HepG2 (cell line): ENCODE data around the gene DNAJC12. TPM values are rescaled to one million over a fixed set of nuclear protein-coding genes. Genes with fewer than 3 reads are reported as not detected.

Experiments used
- ARHGAP35 ChIP-seq: sonication (generic); formaldehyde crosslinking; IDR thresholded peaks from 2 replicates; pipeline ENCODE4 v1.9.0; 2022; ENCODE audit warnings: mild to moderate bottlenecking, inconsistent platforms, moderate library complexity, missing genetic modification reagents, borderline replicate concordance
- CENPT ChIP-seq: sonication (generic); formaldehyde crosslinking; IDR thresholded peaks from 2 replicates; pipeline ENCODE4 v1.8.0; 2022; ENCODE audit warnings: low read depth, mild to moderate bottlenecking, moderate library complexity, missing genetic modification reagents
- KMT2B ChIP-seq: IDR thresholded peaks from 2 replicates; pipeline ENCODE4 v1.6.1; 2016; ENCODE audit warnings: missing genetic modification reagents, missing compliant biosample characterization
- MIXL1 ChIP-seq: IDR thresholded peaks from 2 replicates; pipeline ENCODE4 v1.6.1; 2016
- MTA3 ChIP-seq: sonication (generic); formaldehyde crosslinking; IDR thresholded peaks from 2 replicates; pipeline ENCODE4 v1.4.0; 2020; ENCODE audit warnings: missing genetic modification reagents
- NAIF1 ChIP-seq: sonication (generic); formaldehyde crosslinking; IDR thresholded peaks from 2 replicates; pipeline ENCODE4 v1.5.0; 2020; ENCODE audit warnings: mild to moderate bottlenecking, missing genetic modification reagents, borderline replicate concordance
- NFATC3 ChIP-seq: sonication (generic); formaldehyde crosslinking; IDR thresholded peaks from 2 replicates; pipeline ENCODE4 v1.5.1; 2020; ENCODE audit warnings: mild to moderate bottlenecking, missing genetic modification reagents
- NPAS2 ChIP-seq: sonication (generic); formaldehyde crosslinking; IDR thresholded peaks from 2 replicates; pipeline ENCODE4 v1.8.0; 2022; ENCODE audit warnings: mild to moderate bottlenecking, missing genetic modification reagents, borderline replicate concordance
- PHF8 ChIP-seq: sonication (generic); formaldehyde crosslinking; IDR thresholded peaks from 2 replicates; pipeline ENCODE4 v1.5.0; 2020; ENCODE audit warnings: missing genetic modification reagents
- POLR2A ChIP-seq, 2 experiments: IDR thresholded peaks; 2 replicates each; pipeline ENCODE4 v1.6.1; 2011; ENCODE audit warnings: low read depth in 2 of 2, low read length in 2 of 2, mild to moderate bottlenecking in 1 of 2, moderate library complexity in 1 of 2; ENCODE audit not compliant: insufficient read depth in 1 of 2
- SCMH1 ChIP-seq: sonication (generic); formaldehyde crosslinking; IDR thresholded peaks from 2 replicates; pipeline ENCODE4 v1.9.0; 2021; ENCODE audit warnings: missing genetic modification reagents, mild to moderate bottlenecking, borderline replicate concordance
- SOX13 ChIP-seq, 3 experiments: fragments of 450-650 bp in 1 of 3; sonication (generic) in 1 of 3; formaldehyde crosslinking in 1 of 3; IDR thresholded peaks in 2 of 3; conservative IDR thresholded peaks in 1 of 3; 2 replicates each; pipeline versions ENCODE4 v1.5.0 to v1.6.1; 2016 to 2020; ENCODE audit warnings: antibody characterized with exemption in 1 of 3, mild to moderate bottlenecking in 1 of 3, missing compliant biosample characterization in 1 of 3, missing genetic modification reagents in 1 of 3, moderate library complexity in 1 of 3
- TCF7 ChIP-seq: sonication (generic); IDR thresholded peaks from 2 replicates; pipeline ENCODE4 v1.6.1; 2016; ENCODE audit warnings: antibody characterized with exemption, low read depth
- ZBTB1 ChIP-seq: sonication (generic); formaldehyde crosslinking; IDR thresholded peaks from 2 replicates; pipeline ENCODE4 v1.4.0; 2020; ENCODE audit warnings: missing genetic modification reagents, borderline replicate concordance
- ZFP36L1 ChIP-seq: sonication (generic); formaldehyde crosslinking; IDR thresholded peaks from 2 replicates; pipeline ENCODE4 v1.8.0; 2022; ENCODE audit warnings: mild to moderate bottlenecking, missing genetic modification reagents, moderate library complexity
- ZNF18 ChIP-seq: sonication (generic); formaldehyde crosslinking; IDR thresholded peaks from 2 replicates; pipeline ENCODE4 v1.8.0; 2022; ENCODE audit warnings: mild to moderate bottlenecking, missing genetic modification reagents; ENCODE audit not compliant: insufficient replicate concordance
- ZNF546 ChIP-seq: sonication (generic); formaldehyde crosslinking; conservative IDR thresholded peaks from 2 replicates; pipeline ENCODE4 v1.8.1; 2023; ENCODE audit warnings: mild to moderate bottlenecking, missing genetic modification reagents
- ZNF567 ChIP-seq: sonication (generic); formaldehyde crosslinking; IDR thresholded peaks from 2 replicates; pipeline ENCODE4 v1.8.1; 2023; ENCODE audit warnings: mild to moderate bottlenecking, missing genetic modification reagents, borderline replicate concordance
- ZNF788 ChIP-seq: sonication (generic); formaldehyde crosslinking; IDR thresholded peaks from 2 replicates; pipeline ENCODE4 v1.5.0; 2020; ENCODE audit warnings: mild to moderate bottlenecking, missing genetic modification reagents, borderline replicate concordance
- polyA plus RNA-seq, 8 experiments: library from polyadenylated mRNA; depleted of rRNA in 3 of 8; stranded (reverse) in 7 of 8; unstranded in 1 of 8; fragments of >200 nt; fragmentation: Illumina TruSeq in 4 of 8; extraction: Trizol in 4 of 8; gene quantifications; 2 replicates each; pipeline versions ENCODE4 v1.2.1 to v1.2.3, GENCODE V29; 2011 to 2016; ENCODE audit warnings: low read depth in 4 of 8, missing spikeins in 1 of 8, mixed read lengths in 1 of 8; ENCODE audit not compliant: insufficient read depth in 1 of 8
- total RNA-seq, 5 experiments: library from RNA; depleted of rRNA; stranded (reverse); fragments of >200 nt; fragmentation: Illumina TruSeq; extraction: Trizol; gene quantifications; 2 replicates each; pipeline ENCODE4 v1.2.3, GENCODE V29; 2016; ENCODE audit warnings: low read depth in 1 of 5
- TF ChIP-seq, protein P1 (sequence below): sonication (generic); formaldehyde crosslinking; IDR thresholded peaks from 2 replicates; pipeline ENCODE4 v1.5.1; 2020; ENCODE audit warnings: mild to moderate bottlenecking, missing genetic modification reagents, borderline replicate concordance
- TF ChIP-seq, protein P2 (sequence below): IDR thresholded peaks from 2 replicates; pipeline ENCODE4 v1.6.1; 2016; ENCODE audit warnings: missing biosample characterization, missing genetic modification reagents, low read depth

The DNAJC12 gene
- total and polyA plus RNA-seq, 2 of the 13 experiments (the other 11 are each of a cell fraction or from before 2014, with no cell fraction given), result 11.6 to 43.9 TPM

DNA sequence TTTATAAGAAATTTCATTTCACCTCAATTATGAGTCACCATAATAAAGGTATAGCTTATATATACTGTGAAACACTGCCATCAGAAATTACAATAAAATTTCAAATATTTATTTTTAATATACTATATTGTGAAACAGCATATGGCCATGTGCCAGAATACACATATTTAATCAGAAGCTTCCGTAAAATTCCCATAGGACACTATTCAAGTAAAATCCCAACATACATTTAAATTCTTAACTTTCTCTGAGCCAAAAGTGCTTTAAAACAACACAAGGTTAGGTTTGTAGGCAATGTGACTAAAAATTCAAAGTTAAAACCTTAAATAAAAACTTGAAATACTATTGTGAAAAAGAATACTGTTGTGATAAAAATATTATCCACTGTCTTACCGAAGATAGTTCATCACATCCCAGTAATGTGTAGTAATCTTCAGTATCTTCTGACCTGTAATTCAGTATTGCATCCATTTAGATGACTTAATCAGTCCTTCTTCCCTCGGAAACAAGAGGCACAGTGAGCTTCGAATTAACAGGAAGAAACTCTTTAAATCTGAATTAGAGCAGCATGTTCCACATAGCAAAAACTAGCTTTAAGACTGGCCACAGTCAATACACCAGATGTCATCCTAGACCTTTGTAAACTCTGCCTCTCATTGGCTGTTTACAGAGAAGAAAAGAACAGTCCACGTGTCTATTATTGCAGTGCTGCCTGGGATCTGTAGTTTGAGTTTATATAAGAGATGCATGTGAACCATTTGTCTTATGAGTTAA, at the start of gene DNAJC12 (continued):
- no peak for TF ChIP-seq SCMH1 (CRISPR knock-in tag)
- TF ChIP-seq NPAS2 (CRISPR knock-in tag), result no peak
- TF ChIP-seq ZBTB1 (CRISPR knock-in tag), result no peak
- no peak for TF ChIP-seq SOX13 (IDR thresholded peaks at IDR 0.05)
- TF ChIP-seq SOX13 (CRISPR knock-in tag; conservative IDR thresholded peaks at IDR 0.05 in 1 of 2, IDR thresholded peaks at IDR 0.05 in 1 of 2), result peak in 1 of 2 experiments; percentile 48; a peak in 1 of 4 replicates
- peak; percentile 29; the same call in 1 of the 2 replicates for TF ChIP-seq KMT2B (CRISPR knock-in tag)
- TF ChIP-seq ZNF567 (CRISPR knock-in tag), result no peak
- TF ChIP-seq NAIF1 (CRISPR knock-in tag), result no peak
- TF ChIP-seq POLR2A (IDR thresholded peaks at IDR 0.05; ENCODE audit: insufficient read depth in 1 of 2, low read depth in 2 of 2, low read length in 2 of 2), result peak in 1 of 2 experiments; percentile 66; a peak in 2 of 4 replicates
- TF ChIP-seq ZNF18 (CRISPR knock-in tag), result no peak
- TF ChIP-seq, protein P1, sequence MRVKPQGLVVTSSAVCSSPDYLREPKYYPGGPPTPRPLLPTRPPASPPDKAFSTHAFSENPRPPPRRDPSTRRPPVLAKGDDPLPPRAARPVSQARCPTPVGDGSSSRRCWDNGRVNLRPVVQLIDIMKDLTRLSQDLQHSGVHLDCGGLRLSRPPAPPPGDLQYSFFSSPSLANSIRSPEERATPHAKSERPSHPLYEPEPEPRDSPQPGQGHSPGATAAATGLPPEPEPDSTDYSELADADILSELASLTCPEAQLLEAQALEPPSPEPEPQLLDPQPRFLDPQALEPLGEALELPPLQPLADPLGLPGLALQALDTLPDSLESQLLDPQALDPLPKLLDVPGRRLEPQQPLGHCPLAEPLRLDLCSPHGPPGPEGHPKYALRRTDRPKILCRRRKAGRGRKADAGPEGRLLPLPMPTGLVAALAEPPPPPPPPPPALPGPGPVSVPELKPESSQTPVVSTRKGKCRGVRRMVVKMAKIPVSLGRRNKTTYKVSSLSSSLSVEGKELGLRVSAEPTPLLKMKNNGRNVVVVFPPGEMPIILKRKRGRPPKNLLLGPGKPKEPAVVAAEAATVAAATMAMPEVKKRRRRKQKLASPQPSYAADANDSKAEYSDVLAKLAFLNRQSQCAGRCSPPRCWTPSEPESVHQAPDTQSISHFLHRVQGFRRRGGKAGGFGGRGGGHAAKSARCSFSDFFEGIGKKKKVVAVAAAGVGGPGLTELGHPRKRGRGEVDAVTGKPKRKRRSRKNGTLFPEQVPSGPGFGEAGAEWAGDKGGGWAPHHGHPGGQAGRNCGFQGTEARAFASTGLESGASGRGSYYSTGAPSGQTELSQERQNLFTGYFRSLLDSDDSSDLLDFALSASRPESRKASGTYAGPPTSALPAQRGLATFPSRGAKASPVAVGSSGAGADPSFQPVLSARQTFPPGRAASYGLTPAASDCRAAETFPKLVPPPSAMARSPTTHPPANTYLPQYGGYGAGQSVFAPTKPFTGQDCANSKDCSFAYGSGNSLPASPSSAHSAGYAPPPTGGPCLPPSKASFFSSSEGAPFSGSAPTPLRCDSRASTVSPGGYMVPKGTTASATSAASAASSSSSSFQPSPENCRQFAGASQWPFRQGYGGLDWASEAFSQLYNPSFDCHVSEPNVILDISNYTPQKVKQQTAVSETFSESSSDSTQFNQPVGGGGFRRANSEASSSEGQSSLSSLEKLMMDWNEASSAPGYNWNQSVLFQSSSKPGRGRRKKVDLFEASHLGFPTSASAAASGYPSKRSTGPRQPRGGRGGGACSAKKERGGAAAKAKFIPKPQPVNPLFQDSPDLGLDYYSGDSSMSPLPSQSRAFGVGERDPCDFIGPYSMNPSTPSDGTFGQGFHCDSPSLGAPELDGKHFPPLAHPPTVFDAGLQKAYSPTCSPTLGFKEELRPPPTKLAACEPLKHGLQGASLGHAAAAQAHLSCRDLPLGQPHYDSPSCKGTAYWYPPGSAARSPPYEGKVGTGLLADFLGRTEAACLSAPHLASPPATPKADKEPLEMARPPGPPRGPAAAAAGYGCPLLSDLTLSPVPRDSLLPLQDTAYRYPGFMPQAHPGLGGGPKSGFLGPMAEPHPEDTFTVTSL (CRISPR knock-in tag), result no peak
- TF ChIP-seq PHF8, result no peak
- peak; percentile 72; the same call in 1 of the 2 replicates for TF ChIP-seq MIXL1 (CRISPR knock-in tag)
- no peak for TF ChIP-seq MTA3 (CRISPR knock-in tag)
- no peak for TF ChIP-seq ZNF788 (CRISPR knock-in tag)
- TF ChIP-seq NFATC3 (CRISPR knock-in tag), result no peak
- TF ChIP-seq ZNF546, result no peak
- no peak for TF ChIP-seq ARHGAP35 (CRISPR knock-in tag)
- no peak for TF ChIP-seq CENPT (CRISPR knock-in tag)
- TF ChIP-seq TCF7, result no peak
- no peak for TF ChIP-seq ZFP36L1 (CRISPR knock-in tag)
- TF ChIP-seq, protein P2, sequence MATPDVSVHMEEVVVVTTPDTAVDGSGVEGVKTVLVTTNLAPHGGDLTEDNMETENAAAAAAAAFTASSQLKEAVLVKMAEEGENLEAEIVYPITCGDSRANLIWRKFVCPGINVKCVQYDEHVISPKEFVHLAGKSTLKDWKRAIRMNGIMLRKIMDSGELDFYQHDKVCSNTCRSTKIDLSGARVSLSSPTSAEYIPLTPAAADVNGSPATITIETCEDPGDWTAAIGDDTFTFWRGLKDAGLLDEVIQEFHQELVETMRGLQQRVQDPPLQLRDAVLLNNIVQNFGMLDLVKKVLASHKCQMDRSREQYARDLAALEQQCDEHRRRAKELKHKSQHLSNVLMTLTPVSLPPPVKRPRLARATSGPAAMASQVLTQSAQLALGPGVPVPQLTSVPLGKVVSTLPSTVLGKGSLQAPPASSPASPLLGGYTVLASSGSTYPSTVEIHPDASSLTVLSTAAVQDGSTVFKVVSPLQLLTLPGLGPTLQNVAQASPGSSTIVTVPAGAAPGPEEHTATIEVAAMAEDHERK, result no peak
